ENCODE data around the gene PHACTR1.

PHACTR1 gene

DNA sequence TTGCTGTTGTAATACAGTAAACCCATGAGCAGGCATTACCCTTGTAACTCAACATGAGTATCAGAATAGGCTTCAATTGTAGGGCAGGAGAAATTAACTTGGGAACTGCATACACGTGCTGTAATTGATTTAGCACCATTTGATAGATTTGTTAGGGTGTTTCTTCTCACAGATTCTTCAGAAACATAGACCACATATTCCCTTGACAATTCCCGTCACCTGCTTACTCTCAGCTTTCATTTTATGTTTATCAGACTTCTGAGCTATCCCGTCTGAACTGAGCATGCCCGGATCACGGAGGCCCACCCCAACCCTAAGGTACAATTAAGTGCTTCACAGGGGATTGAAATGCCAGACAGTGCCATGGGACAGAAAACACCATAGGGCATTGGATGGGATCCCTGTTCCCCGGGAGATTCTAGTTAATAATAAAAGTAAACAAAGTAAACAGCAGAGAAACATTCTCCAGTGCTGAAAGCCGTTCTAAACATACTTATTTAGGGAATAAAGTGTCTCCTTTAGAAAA, 179.7 kb downstream of the PHACTR1 start:
- no peak for DNase-seq (ENCODE audit: extremely low read depth, low read depth)
- TF ChIP-seq, protein P1, sequence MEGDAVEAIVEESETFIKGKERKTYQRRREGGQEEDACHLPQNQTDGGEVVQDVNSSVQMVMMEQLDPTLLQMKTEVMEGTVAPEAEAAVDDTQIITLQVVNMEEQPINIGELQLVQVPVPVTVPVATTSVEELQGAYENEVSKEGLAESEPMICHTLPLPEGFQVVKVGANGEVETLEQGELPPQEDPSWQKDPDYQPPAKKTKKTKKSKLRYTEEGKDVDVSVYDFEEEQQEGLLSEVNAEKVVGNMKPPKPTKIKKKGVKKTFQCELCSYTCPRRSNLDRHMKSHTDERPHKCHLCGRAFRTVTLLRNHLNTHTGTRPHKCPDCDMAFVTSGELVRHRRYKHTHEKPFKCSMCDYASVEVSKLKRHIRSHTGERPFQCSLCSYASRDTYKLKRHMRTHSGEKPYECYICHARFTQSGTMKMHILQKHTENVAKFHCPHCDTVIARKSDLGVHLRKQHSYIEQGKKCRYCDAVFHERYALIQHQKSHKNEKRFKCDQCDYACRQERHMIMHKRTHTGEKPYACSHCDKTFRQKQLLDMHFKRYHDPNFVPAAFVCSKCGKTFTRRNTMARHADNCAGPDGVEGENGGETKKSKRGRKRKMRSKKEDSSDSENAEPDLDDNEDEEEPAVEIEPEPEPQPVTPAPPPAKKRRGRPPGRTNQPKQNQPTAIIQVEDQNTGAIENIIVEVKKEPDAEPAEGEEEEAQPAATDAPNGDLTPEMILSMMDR (IDR thresholded peaks at IDR 0.05; ENCODE audit: low read depth, low read length), result no peak

DNA sequence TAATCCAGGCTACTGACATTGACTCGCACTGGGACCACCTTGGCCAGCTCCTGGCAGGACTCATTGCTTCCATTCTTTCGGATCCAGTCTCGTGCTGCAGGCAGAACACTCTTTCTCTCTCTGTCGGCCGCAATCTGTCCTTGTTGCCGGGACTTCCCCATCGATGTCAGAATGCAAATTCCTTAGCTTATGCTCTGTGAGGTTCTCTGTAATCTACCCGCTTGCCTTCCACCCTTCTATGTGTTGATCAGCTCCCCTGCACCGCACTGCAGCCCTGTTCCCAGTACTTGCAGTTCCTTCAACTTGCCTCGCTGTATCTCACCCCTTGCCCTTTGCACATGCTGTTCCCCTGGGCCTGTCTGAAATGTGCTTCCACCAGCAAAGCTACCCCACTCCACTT, 182.0 kb downstream of the PHACTR1 start:
- no peak for DNase-seq (ENCODE audit: extremely low read depth, low read depth)
- TF ChIP-seq, protein P1 (IDR thresholded peaks at IDR 0.05; ENCODE audit: low read depth, low read length), result no peak

DNA sequence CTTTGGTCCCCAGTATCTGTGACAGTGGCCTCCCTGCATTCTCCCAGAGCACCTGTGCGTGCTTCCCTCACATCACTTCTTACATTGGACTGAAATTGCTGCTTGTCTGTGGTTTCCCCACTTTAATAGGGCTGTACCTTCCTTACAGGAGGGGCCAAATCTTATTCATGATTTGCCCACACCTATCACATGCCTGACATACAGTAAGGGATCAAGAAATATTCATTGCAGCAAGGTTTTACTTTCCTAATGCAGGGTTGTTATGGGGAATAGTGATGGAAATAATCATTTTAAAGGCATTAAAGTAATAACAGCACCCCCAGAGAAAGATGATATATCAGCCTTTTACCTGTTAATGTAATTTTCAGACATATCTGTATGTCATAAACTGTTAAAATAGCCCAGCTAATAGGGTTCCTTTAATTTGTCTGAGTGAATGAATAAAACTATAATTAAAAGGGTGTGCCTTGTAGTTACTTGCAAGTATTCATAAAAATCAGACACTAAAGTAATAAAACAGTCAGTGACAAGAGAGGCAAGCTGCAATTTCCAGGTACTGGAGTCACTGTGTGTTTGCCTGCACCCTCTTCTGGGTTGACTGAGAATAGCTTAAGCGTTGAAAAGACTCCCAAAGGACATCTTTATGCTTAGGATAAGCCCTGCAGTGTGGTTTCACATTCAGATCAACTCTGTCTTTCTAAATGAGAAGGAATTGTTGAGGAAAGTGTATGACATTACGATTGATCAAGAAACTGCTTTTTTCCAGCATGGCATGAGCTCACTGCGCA, 182.7 kb downstream of the PHACTR1 start:
- DNase-seq (ENCODE audit: extremely low read depth, low read depth), result no peak

DNA sequence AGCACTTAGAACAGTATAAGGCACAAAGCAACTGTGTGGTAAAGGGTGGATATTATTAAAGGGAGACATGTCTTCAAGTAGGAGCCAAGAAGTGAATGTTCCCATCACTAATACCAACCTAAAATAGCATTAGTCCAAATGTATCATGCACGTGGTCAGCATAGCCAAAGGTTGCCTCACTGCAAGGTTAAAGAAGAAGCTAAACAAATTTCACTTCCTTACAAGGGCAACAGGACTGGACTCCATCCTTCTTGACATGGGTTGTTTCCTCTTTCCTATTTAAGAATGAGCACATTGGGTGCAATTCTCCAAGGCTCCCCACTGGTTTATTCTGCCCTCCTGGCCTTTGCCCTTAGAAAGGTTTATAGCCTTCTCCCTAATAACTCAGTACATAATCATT, 186.7 kb downstream of the PHACTR1 start:
- TF ChIP-seq, protein P1 (IDR thresholded peaks at IDR 0.05; ENCODE audit: low read depth, low read length), result no peak

More for the DNA sequence above, 182.7 kb downstream of the PHACTR1 start:
- TF ChIP-seq, protein P1 (IDR thresholded peaks at IDR 0.05; ENCODE audit: low read depth, low read length), result no peak

DNA sequence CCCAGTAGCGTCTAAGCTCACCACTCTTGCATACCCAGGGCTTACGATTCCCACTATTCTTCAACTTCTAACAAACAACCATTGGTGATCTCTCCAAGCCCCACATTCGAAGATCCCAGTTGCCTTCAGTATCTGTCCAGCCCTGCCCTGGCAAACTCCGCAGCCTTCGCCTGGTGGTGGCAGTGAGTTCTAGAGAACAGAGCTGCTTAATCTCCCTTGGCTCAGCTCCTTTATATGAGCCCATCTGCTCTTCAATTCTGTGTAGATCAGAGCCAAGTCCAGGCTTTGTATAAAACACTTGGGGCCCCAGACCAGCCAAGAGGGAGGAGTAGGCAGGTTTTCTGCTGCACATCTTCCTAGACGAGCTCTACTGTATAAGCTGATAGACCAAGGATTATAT, 193.3 kb downstream of the PHACTR1 start:
- no peak for DNase-seq (ENCODE audit: extremely low read depth, low read depth)
- TF ChIP-seq, protein P1 (IDR thresholded peaks at IDR 0.05; ENCODE audit: low read depth, low read length), result peak; percentile 17

More for the DNA sequence above, 186.7 kb downstream of the PHACTR1 start:
- DNase-seq (ENCODE audit: extremely low read depth, low read depth), result no peak

DNA sequence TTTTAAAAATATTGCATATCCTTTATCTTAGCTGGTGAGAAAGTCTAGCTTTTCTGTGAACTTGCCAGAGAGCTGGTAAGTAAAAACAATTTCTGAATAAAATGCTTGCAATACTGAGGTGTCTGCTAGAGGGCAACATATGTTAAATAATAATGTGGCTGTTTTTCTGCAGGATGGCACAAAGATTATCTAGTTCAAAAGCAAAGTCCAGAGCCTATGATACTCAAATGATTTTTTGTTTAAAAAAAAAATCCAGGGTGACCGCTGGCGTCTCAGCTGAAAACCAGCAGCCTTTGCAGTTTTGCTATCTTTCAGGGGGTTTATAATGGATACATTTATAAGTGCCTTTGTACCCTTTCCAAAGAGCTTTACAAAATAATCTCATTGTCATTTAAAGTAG, 194.9 kb downstream of the PHACTR1 start:
- DNase-seq (ENCODE audit: extremely low read depth, low read depth), result no peak
- TF ChIP-seq, protein P1 (IDR thresholded peaks at IDR 0.05; ENCODE audit: low read depth, low read length), result peak; percentile 64

DNA sequence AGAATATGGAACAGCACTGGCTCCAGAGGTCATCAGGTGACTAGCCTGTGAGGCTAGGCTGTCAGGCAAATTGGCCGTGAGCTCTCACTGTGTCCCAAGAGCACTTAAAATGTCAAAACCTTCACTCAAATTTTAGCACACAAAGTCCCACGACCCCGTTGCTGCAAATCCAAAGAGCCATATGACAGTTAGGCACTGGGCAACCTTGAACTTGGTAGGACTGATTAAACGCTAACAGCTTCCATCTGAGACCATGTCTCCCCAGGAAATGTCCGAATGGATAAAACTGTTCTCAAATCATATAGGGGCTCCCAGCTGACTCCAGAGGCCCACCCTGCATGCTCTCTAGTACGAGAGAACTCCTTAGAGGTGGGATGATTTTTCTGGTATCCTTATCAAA, 196.6 kb downstream of the PHACTR1 start:
- DNase-seq (ENCODE audit: extremely low read depth, low read depth), result no peak
- TF ChIP-seq, protein P1 (IDR thresholded peaks at IDR 0.05; ENCODE audit: low read depth, low read length), result no peak
